HS-27A (cell line): Measurements from ENCODE around the gene CTNNAL1.
A peak's percentile ranks its signal among the peaks of the same experiment; 100 is the strongest.
"Not testable (repeated sequence)": the region's sequence is repeated elsewhere in the genome, so short reads cannot be mapped to it uniquely, and the experiment has no call there.

Source experiments
- DNase-seq: peaks from one replicate; pipeline ENCODE4 v3.0.0-alpha.2; 2012; ENCODE audit warnings: low read depth, missing footprints

The CTNNAL1 gene

GRCh38 chr9:108991479-108991878, 21.8 kb downstream of the CTNNAL1 start:
- DNase-seq = no peak

- DNase-seq = no peak
Observed at GRCh38 chr9:108983885-108984284, 29.4 kb downstream of the CTNNAL1 start.

DNA sequence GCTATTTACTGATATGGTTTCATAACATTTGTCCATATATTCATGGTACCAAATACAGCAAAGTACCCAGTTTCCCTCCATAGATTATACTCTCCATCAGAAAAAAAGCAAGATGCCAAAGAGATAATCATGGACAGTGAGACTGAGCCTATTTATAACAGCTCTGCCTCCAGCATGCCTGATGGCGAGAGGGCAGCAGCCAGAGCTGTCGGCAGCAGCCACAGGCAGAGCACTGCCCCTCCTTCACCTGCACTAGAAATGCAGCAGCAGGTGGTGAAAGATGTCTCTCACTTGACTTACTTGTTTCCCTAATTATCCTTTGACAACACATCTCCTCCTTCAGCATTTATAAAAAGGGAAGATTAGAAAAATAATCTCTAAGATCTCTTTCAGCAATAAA, 32.4 kb downstream of the CTNNAL1 start:
- DNase-seq = no peak

GRCh38 chr9:108978205-108978604, 35.1 kb downstream of the CTNNAL1 start:
- no peak for DNase-seq

DNA sequence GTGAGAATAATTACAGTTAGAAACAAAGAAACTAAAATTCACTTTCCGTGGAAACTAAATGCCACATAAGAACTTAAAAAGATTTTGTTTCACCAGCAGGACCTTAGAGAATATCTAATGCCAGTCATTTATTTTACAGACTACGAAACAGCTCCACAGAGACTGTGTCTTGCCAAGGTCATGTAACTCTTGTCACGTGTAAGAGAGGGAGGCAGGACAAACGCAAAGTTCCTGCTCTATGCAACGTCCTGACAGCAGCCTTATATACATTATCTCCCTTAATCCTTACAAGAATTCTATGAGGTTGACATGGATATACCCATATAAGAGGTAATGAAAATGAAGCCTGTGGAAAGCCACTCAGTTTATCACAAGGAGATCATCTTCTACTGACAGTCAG, 39.4 kb downstream of the CTNNAL1 start:
- no peak for DNase-seq

DNA sequence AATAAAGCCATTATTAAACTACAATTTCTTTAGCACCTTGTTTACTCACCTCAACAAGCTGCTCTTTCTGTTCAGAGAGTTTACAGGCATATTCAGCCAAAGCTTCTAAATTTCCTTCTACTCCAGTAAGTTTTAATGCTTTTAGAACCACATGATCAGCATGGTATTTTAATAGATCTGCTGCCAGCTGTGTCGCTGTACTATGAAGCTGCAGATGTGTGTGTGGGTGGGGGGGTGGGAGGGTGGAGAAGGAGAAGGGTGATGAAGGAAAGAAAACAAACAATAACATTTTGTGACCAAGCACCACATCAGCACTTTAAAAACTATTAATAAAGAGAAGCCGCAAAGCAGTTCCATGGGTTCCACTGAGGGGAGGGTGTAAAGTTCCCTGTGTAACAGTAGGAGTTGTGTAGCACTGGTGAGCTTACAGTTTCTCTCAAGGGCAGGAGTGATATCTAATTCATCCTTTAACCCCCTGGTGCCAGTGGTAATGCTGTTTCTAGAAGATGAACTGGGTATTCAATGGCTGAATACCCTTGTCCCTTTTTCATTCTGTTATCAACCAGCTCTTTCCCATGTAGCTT, 40.6 kb downstream of the CTNNAL1 start:
- DNase-seq = no peak

GRCh38 chr9:108972186-108972585, 41.1 kb downstream of the CTNNAL1 start:
- DNase-seq = no peak

DNA sequence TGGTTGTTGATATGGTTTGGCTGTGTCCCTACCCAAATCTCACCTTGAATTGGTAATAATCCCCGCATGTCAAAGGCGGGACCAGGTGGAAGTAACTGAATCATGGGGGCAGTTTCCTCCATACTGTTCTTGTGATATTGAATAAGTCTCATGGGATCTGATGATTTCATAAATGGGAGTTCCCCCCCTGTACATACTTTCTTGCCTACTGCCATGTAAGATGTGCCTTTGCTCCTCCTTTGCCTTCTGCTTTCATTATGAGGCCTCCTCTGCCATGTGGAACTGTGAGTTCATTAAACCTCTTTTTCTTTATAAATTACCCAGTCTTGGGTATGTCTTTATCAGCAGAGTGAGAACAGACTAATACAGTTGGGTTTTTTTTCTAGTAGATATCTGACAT, 41.9 kb downstream of the CTNNAL1 start:
- not testable (repeated sequence) for DNase-seq

DNA sequence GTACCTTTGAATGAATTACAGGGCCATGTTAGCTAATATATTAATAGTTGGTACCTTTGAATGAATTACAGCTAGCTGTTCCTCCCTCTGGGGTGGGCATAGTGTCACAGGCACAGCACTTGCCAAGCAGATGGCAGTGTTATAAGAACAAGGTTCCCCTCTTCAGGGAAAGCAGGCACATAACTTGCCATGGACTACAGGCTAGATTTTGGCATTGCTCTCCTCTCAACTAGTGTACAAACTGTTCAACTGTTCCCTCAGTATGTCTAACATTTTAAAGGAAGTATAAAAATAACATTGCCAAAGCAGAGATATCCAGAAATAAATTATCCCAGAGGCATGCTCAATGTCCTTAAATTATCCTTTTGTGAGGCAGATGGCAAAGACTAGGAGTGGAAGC, 45.4 kb downstream of the CTNNAL1 start:
- DNase-seq = no peak

DNA sequence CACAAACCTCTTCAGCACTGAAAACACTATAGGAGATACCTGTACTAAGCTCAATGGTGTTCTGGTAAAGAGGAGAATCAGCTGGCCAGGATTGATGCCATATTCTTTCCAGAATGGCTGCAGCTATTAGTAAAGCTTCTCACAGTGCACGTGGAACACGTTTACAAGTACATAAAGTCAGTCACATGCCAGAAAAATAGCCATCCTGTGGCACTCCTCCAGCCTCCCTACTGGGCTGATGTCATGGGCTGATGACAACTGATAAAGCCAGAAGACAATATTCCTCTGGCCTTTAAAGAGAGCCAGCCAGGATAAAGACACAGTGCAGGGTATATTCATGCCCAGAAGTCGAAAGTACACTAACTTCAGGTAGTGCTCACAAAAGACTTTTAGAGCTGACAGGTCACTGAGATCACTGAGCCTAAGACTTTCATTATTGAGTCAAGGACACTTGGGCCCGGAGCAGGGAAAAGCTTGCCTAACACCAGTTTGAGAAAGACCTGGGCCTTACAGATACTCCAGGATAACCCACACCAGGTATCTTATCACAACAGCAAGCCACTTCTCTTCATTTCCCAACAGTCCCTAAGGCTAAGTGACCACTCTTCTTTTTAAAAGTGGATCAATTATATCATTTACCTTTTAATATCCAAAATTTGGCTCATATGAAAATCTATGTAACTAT, 49.7 kb downstream of the CTNNAL1 start:
- DNase-seq = no peak

GRCh38 chr9:108961151-108961550, 52.1 kb downstream of the CTNNAL1 start:
- no peak for DNase-seq

DNA sequence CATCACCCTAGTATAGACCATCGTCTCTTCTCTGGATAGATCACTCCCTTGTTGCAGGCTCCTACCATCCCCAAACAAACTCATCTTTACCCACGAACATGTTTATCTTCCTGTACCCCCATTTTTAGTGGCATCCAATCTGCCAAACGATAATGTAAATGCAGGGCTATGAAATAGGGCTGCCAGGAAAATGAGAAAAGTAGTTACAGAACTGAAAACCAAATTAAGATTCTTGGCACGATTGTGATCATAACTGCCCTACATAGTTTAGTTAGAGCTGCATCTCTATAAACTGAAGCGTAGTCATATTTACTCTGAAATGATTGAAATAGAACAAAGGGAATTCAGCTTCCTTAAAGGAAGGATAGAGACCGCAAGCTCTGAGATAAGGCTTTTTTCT, 53.0 kb downstream of the CTNNAL1 start:
- DNase-seq = no peak

GRCh38 chr9:108956631-108957026, 56.7 kb downstream of the CTNNAL1 start:
- DNase-seq = no peak

DNA sequence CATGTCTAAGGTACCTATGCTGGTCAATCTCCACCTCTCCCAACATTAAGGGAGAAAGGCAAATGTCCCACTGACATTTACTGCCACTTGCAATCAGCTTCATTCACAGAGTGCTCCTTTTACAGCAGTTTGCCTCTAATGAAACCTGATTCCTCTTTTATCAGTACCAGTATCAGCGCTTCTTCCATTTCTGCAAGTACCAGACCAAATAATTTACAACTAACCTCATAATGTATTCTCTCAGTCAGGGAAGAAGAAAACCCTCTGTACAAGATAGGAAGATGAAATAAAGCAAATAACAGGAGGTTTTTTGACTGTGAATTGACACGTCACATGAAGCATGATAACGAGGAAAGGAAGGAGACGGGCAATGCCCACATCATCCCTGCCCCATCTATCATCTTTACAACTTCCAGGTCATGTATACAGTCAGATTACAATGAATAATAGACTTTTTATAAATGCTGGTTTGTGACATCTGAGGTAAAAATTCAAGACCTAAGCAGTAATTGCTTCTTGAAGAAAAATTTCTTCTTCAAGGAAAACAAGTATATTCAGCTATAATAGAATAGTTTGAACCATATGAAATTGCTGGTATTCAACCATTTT, 57.2 kb downstream of the CTNNAL1 start:
- DNase-seq = no peak

DNA sequence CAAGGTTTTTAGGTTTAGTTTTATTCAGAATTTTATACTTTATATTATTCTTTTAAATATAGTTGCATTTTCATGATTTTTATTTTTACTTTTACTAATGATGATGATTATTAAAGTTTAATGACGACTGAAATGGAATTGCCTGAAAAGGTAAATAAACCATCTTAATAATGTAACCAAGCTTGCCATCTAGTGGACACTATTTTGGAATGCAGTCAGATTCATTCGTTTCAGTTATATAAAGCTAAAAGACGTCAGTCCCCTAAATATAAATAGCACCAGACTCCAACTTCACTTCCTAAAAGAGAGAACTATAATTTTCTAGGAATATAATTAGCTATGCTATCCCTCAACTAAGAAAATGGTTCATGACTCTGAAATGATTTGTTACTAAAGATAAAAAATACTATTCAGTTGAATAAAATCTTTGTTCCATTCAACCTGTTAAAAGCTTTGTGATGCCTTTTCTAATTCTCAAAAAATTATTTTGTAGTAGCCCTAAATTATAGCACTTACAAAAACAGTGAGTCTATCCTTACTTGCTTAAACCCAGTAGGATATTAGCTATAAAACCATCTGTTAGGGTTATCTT, 59.2 kb downstream of the CTNNAL1 start:
- no peak for DNase-seq

GRCh38 chr9:108951578-108951977, 61.7 kb downstream of the CTNNAL1 start:
- DNase-seq = no peak

DNA sequence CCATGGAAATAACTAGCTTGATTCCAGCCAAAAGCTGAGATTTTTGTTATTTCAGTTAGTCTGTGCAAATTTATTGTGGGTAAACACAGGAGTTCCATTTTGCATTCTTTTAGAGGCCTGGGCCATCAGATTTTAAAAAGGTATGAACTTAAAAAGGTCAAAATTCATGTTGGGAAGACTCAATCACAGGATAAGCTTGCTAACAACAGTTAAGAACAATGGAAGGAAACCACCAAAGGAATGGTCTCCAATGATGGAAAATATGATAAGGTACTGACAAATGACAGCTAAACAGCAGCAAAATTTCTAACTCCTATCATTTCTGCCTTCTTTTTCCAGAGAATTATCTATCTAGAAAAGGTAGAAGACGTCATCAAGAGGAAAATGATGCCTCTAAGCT, 63.1 kb downstream of the CTNNAL1 start:
- DNase-seq = no peak

DNA sequence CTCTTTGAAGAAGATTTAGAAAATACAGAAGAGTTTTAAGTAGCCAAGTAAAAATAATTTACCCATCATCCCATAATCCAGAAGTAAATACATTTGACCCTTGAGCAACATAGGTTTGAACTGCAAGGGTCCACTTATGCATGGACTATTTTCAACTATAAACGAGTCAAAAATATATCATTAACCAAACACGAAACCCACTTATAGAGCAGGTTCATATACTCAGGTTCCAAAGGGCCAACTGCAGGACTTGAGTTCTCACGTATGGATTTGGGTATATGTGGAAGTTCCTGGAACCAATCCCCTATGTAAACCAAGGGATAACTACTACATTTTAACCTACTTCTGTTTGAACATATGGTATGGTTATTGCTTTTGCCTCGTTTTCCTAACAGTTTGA, 73.3 kb downstream of the CTNNAL1 start:
- no peak for DNase-seq

- no peak for DNase-seq
Observed at GRCh38 chr9:108937561-108938305, 75.6 kb downstream of the CTNNAL1 start.

GRCh38 chr9:108934323-108934893, 78.9 kb downstream of the CTNNAL1 start, which contains the start of gene ABITRAM:
TSS of gene ABITRAM (plus strand) at chr9:108934400. CDS start at chr9:108934487, 87 bp downstream.
- peak; percentile 27 for DNase-seq

DNA sequence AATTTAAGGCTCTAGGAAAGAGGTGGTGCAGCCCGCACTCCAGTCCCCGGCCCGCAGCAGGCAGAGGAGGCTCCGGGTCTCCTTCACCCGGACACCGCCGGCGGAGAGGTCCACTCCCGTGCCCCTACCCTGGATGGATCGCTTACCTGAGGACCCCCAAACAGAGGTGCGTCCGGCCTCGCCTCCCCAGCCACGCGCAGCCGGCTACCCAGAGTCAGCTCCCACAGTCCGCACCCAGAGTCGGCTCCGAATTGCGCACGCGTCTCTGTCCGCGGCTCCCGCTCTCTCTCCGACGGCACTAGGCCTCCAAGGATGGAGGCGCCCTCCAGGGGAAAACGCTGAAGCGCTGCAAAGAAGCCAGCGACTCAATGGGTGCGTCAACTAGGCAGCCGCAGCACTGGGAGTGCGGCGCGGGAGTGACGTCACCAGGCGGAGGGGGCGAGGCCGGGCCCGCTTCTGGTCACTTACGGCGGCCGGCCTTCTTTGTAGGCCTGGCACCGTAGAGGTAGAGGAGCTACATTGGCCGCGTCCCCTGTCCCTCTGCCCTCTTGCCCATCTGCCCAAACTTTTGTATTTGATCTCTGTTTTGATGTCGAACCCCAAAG, 79.5 kb downstream of the CTNNAL1 start, which contains the start of gene ELP1:
ELP1 (minus strand) TSS at position 407 of the 605 bp plus-strand sequence. CDS start 2,978 bp downstream, outside the sequence.
- DNase-seq = peak; percentile 87
